Medulla oblongata (tissue), 1 donor: Measurements from ENCODE around the gene TEDC2.
"Not testable (repeated sequence)": the region's sequence is repeated elsewhere in the genome, so short reads cannot be mapped to it uniquely, and the experiment has no call there.

Source experiments
- DNase-seq: peaks from one replicate; pipeline ENCODE4 v3.0.0-alpha.2; 2015; ENCODE audit errors: extremely low spot score

The TEDC2 gene

DNA sequence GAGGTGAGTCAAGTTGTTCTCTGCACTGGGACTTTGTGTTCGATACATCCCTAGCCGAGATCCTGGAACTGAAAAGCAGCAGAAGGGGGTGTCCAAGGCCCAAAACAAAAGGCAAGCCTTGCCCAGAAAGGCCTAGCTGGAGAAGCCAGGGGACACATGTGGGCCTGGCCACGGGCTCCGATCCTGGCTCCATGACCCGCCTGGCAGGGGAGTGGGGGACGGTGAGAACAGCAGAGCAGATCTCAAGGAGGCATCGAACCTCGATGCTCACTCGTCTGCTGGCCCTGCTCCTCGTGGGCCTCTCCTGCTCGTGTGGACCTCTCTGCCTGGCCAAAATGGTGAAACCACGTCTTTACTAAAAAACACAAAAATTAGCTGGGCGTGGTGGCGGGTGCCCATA lies 21.8 kb upstream of the TEDC2 start:
- DNase-seq, result peak; percentile 33

DNA sequence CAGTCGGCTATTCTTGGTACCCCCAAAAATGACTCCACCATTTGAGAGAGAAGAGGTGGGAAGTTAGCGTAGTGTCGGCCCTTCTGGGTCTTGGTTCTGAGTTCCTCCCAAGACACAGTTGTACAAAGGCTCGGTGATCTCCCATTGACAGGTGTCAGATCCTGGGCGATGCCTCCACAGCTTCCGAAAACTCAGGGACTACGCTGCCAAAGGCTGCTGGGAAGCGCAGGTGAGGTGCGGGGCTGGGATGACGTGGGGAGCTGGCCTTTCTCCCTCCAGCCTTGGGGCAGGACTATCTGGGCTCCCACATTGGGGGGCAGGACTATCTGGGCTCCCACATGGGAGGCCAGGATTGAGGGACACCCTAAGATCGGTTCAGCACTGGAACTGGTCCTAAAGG lies 20.3 kb upstream of the TEDC2 start:
- DNase-seq, result no peak

DNA sequence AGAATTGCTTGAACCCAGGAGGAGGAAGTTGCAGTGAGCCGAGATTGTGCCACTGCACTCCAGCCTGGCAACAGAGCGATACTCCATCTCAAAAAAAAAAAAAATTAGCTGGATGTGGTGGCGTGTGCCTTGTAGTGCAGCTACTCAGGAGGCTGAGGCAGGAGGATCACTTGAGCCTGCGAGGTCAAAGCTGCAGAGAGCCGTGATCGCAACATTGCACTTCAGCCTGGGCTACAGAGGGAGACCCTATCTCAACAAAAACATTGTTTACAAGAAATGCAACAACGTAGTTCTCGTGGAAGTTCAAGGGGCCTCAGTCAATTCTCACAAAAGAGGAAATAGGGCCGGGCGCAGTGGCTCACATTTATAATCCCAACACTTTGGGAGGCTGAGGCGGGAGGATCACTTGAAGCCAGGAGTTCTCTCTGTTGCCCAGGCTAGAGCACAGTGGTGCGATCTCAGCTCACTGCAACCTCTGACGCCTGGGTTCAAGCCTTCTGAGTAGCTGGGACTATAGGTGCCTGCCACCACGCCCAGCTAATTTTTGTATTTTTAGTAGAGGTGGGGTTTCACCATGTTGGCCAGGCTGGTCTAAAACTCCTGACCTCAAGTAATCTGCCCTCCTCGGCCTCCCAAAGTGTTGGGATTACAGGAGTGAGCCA lies 18.6 kb upstream of the TEDC2 start:
- not testable (repeated sequence) for DNase-seq

DNA sequence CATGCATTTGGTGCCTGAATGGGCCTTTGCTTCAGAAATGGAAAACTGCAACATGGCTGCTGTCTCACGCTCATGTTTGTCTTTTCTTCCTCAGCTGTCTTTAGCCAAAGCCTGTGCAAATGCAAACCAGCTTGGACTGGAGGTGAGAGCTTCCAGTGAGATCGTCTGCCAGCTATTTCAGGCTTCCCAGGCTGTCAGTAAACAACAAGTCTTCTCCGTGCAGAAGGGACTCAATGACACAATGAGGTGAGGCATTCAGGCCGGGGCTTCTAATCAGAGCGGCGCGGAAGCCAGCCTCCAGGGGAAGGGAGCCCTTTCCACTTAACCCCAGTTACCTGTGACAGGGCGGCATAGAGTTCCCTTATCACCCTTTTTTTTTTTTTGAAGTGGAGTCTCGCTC lies 16.4 kb upstream of the TEDC2 start:
- no peak for DNase-seq

DNA sequence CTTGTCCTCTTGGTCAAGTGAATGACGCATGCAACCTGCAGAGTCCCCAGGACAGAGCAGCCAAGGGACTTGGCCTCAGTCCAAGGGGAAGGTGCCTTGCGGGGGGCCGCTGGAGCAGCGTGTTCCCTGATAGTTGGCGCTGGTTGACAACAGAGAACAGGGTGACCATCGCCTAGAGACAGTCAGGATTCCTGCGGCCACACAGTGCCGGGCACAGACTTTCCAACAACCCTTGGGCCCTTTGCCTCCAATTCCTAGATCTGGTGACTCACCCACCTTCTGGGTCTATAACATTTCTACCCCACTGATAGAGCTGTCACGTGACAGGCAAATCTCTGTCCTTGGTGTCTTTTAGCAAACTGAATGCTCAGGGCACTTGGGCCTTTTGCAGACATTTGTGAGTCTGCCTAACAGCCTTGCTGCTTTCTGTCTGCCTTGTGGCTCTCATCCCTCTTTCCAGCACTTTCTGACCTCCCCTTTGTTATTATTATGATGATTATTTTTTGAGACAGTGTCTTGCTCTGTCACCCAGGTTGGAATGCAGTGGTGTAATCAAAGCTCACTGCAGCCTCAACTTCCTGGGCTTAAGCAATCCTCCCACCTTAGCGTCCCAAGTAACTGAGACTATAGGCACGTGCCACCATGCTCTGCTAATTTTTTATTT lies 11.9 kb upstream of the TEDC2 start:
- no peak for DNase-seq

DNA sequence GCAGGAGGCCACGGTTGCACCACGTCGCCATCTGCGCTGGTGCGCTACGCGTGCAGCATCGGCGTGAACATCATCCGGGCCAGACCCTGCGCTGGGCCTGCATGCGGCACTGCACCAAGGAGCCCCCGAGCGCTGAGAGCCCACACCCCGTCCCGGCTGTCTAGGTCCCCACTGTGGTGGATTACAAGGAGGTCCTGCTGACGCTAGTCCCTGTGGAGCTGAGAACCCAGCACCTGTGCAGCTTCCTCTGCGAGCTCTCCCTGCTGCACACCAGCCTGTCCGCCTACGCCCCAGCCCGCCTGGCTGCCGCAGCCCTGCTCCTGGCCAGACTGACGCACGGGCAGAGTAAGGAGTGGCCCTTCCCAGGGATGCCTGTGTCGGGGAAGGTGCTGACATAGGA lies 10.8 kb upstream of the TEDC2 start:
- no peak for DNase-seq

DNA sequence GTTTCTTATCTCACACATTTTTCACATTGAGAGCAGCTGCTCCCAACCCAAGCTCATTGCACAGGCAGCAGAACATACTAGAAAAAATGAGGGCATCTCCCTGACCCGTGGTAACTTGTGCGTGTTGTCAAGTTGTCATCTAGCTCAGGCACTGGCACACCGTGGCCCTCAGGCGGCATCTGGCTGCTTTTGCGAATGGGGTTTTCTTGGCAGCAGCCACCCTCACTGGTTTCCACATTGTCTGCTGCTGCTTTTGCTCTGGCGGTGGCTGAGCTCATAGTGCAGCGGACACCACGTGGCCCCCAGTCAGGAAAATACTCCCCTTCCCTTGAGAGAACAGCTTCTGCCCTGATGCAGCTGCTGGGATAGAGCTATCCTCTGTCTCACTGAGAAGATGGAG lies 9.4 kb upstream of the TEDC2 start:
- DNase-seq, result peak; percentile 56

DNA sequence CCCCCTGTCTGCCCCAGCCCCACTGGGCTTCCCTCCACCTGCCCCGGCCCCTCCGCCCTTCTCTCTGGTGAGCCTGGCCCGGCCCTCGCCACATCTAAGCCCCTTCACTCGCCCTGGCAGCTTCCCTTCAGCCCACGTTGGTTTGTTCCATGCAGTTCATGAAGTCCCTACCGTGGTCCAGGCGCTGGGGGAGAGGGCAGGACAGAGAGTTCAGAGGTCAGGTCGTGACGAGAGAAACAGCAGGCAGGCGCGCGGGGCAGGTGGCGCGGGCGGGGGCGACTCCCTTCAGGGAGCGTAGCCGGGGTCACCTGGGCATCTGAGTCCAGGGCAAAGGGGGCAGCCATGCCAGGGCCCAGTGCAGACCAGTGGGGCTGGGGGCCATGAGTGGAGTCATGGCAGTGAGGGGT lies 8.9 kb upstream of the TEDC2 start:
- DNase-seq, result no peak

DNA sequence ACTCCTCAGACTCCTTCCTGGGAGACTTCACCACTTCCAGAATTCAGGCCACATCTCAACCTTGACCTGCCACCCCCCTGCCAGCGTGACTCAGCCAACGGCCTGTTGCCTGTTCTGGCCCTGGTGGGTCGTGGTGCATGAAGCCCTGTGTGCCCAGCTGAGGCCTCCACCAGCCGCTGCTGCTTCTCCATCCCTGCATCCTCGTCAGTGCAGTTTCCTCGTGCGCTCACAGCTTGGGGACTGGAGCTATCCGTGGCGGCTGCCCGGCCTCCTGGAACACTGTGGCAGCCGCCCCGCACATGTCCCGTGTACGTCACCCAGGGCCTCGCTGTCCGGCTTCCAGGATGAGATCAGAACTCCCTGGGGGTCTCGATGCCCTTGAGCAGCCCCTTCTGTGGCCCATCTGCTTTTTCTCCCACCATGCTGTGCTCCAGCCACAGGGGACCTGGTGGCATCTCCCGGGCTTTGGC lies 8.0 kb upstream of the TEDC2 start:
- DNase-seq, result no peak

DNA sequence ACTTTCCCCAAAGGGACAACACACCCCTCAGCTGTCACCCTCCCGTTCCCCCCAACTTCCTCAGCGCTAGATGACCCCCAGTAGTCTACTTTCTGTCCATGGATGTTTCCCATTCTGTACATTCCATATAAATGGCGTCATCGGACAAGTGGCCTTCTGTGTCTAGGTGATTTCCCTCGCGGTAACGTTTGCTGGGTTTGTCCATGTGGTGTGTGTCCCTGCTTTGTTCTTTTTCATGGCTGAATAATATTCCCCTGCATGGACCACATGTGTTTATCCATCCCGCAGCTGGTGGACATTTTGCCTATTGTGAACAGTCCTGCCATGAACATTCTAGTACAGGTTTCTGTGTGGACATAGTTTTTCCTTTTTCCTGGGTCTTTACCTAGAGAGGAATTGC lies 7.3 kb upstream of the TEDC2 start:
- DNase-seq, result no peak

DNA sequence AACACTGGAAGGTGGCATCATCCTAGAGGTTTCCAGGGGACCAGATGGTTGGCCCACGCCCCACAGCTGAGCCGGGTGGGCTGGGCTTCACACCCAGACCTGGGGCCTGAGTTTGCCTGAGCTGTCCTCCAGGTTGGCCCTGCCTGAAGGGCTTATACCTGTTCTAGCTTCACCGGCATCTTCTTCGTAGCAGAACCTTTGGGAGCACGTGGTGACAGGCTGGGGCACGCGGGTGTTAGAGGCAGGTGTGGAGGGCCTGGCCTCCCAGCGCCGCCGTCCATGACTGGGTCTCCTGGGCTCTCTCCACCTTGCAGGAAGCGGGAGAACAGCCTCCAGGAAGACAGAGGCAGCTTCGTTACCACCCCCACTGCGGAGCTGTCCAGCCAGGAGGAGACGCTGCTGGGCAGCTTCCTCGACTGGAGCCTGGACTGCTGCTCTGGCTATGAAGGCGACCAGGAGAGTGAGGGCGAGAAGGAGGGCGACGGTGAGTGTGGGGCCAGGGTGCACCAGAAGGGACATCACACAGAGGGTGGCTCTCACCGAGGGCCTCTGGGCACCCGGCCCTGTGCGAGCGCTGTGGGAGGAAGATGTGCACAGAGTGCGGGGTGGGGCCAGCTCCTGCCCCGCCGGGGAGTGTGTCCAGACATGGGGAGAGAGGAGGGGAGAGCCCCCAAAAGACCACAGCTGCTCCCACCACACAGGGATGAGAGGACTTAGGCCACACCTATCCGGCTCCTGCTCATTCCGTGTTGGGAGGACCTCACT lies 4.6 kb upstream of the TEDC2 start:
- no peak for DNase-seq

DNA sequence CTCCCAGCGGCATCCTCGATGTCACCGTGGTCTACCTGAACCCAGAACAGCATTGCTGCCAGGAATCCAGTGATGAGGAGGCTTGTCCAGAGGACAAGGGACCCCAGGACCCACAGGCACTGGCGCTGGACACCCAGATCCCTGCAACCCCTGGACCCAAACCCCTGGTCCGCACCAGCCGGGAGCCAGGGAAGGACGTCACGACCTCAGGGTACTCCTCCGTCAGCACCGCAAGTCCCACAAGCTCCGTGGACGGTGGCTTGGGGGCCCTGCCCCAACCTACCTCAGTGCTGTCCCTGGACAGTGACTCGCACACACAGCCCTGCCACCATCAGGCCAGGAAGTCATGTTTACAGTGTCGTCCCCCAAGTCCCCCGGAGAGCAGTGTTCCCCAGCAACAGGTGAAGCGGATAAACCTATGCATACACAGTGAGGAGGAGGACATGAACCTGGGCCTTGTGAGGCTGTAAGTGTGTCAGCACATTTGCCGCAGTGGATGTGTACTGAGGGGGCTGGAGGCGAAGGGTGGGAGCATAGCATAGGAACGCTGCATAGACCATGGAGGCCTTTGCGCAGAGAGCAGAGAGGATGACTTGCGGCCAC lies 3.3 kb upstream of the TEDC2 start:
- no peak for DNase-seq

DNA sequence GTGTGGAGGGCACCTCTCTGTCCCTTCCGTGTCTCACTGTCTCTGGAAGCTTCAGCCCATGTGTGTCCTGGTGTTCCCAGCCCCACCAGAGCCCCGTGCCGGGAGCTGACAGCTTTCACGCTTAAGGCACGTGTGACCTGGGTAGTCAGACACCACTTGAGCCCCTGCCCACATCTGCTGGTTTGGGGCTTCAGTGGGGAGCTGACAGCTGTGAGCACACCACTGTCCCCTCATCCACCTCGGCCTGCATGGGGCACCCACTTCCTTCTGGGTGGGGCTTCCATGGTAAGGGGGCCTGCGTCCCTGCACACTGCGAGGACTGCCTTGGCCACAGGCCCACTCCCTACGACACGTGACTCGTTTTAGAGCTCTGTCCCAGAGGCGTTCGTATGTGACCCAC lies 2.6 kb upstream of the TEDC2 start:
- no peak for DNase-seq

DNA sequence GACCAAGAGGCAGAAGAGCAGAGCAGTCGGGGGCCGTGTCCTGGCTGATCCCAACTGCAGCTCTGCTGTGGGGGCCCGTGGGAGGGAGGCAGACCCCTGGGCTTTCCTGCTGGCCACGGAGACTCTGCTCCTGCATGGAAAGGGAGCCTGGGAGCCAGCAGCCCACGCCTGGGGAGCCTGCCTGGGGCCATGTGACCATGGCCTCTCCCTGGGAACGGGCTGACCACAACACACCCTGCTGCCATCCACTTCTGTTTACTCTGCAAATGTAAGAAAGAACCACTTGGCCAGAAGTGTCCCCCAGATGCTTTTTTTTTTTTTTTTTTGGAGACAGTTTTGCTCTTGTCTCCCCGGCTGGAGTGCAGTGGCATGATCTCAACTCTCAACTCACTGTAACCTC lies 2.0 kb upstream of the TEDC2 start:
- DNase-seq, result no peak

DNA sequence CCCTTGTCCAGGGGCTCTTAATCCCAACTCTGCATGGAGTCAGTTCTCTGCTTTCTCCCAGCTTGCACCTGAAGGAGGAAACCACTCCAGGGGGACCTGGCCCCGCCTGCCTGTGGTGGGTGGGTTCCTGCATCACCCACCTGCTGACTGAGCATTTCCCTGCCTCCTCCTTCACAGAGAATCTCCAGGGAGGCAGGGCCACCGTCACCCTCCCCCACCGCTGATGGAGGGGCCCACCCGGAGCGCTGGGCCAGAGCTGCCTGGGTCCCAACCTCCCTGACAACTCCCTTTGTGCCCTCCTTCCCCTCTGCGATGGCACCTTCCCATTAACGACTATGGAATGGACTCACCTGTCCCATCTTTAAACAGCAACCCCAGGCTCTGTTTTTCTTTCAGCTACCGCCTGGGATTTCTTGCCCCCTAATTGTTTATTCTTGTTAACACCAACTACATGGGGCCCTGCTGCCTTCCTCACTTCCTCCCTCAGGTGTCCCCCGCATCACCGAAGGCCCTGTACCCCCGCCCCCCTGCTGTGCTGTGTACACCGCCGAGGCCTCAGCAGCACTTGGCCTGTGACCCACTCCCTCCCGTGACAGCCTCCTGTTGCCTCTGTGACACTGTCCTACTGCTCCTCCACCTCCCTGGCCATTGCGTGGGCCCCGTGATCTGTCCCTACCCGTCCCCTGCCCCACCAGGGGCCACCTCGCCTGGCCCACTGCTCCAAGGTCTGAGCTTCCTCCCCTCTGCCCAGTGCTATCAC lies 842 bp upstream of the TEDC2 start:
- no peak for DNase-seq

DNA sequence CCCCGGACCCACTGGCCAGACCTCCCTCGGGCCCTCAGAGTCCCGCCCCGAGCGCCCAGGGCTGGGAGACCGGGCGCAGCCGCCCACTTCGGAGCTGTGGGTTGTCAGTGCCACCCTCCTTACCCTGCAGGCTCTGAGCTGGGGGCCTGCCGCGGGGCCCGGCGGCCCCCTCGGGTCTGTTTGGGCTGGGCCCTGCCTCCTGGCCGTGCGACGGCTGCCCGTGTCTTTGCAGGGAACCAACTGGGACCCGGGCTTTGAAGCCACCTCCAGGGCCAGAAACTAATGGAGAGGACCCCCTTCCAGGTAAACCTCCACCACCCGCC lies 443 bp downstream of the TEDC2 start:
- DNase-seq, result no peak

DNA sequence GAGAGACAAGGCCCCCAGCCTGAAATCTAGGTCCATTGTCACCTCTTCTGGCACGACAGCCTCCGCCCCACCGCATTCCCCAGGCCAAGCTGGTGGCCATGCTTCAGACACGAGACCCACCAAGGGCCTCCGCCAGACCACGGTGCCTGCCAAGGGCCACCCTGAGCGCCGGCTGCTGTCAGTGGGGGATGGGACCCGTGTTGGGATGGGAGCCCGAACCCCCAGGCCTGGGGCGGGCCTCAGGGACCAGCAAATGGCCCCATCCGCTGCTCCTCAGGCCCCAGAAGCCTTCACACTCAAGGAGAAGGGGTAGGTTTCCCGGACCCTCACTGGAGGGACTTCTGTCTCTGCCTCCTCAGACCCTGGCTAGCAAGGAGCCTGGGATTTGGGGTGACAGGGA lies 1.0 kb downstream of the TEDC2 start:
- DNase-seq, result no peak

DNA sequence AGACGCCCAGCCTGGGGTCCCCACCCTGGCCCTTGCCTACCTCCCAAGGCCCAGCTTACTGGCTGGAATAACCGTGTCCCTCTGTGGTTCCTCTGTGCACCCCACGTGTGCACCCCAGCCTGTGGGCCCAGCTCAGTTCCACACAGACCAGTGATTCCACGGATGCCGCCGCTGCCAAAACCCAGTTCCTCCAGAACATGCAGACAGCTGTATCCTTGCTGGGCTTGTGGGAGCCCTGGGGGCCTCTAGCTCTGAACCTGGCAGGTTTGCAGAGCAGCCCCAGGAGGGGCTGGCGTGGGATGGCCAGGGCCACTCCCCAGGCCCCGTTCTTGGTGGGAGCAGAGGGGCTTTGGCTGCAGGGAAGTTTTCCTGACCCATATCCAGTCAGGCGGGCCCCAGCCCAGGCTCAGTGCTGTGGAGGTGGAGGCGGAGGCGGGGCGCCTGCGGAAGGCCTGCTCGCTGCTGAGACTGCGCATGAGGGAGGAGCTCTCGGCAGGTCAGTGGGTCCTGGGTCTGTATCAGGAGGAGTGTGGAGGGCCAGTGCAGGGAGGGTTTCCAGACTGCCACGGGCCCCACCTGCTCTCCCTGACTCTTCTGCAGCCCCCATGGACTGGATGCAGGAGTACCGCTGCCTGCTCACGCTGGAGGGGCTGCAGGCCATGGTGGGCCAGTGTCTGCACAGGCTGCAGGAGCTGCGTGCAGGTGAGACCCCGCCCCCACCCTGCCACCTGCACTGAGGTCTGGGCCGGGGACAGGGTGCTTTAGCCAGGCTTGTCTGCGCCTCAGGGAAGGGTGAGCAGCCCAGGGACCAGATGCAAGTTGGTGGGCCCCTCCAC lies 2.3 kb downstream of the TEDC2 start:
- DNase-seq, result no peak

DNA sequence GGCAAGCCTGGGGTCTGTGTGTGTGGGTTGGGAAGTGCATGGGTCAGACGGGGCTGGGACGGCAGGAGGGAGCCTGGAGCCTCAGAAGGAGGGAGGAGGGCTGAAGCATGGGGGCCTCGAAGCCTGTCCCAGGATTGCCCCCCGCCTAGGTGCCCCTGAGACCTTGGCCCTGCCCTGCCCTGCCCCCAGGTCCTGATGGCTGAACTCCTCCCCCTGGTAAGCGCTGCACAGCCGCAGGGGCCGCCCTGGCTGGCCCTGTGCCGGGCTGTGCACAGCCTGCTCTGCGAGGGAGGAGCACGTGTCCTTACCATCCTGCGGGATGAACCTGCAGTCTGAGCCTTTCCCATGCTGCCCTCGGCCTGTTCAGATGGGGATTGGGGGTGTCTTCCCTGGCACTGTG lies 4.4 kb downstream of the TEDC2 start:
- no peak for DNase-seq

DNA sequence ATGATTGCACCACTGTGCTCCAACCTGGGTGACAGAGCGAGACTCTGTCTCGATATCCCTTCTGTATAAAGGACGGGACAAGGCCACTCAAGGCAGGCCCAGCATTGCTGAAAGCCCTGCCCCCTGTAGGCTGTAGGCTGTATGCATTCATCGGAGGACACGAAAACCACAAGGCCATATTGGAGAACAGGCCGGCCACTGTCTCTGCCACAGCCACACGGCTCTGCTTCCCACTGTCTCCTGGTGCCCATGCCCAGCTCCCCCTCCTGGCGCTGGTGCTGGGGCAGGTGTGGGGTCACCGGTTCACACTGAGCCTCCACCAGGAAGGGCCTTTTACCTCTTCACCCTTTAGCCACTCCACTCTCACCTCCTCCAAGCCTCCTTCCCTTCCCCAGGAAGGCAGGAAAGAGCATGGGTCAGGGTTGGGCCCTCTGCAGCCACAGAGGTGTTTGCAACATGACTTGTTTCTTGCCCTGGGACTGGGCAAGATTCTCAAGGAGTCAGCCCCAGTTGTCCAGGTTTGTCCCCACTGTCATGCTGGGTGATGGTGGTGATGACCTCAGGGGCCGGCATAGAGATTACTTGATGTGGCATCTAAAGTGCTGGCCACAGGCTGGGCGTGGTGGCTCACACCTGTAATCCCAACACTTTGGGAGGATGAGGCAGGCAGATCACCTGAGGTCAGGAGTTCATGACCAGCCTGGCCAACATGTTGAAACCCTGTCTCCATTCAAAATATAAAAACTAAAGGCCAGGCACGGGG lies 5.9 kb downstream of the TEDC2 start:
- DNase-seq, result no peak
